ENCODE data around the gene TANC1. TPM values are rescaled to one million over a fixed set of nuclear protein-coding genes. Genes with fewer than 3 reads are reported as not detected.

Gene TANC1
- total and polyA plus RNA-seq, 2 of the 4 experiments (the other 2 are of a cell fraction) = 10.2 to 12.9 TPM

DNA sequence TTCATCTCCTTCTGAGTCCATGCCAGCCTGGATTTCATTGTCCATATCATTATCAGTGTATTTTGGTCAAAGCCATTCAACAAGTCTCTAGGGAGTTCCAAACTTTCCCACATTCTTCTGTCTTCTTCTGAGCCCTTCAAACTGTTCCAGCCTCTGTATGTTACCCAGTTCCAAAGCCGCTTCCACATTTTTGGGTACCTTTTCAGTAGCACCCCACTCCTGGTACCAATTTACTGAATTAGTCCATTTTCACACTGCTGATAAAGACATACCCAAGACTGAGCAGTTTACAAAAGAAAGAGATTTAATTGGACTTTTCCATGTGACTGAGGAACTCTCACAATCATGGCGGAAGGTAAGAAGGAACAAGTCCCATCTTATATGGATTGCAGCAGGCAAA is 47.4 kb downstream of the TANC1 start:
- WGBS, 2 experiments (ENCODE audit: extremely low coverage in 2 of 2, insufficient read length in 1 of 2) = no CpG with 5 or more reads among the region's 2 CpGs
- Histone ChIP-seq H3K23ac (ENCODE audit: low read depth, low read length) (no peak overlapping the region), H4K5ac (ENCODE audit: low read depth, low read length) (no peak overlapping the region), H3K27me3 (ENCODE audit: control insufficient read depth, insufficient read depth, low read length) (no peaks in the 10 kb centered on the region), H3K56ac (ENCODE audit: extremely low read depth, insufficient read depth, low read length) (no peak overlapping the region), H3K9me1 (ENCODE audit: insufficient read depth, low read length) (0 out of 2 replicates have a peak, but pooled peaks cover under 1% of the 10 kb centered on the region), H2BK15ac (ENCODE audit: low read depth, low read length) (no peak overlapping the region), H3K4me1 (ENCODE audit: control insufficient read depth, insufficient read depth, low read length) (no peaks in the 10 kb centered on the region), H2BK5ac (ENCODE audit: low read depth, low read length, poor library complexity, severe bottlenecking) (no peak overlapping the region), H2BK120ac (ENCODE audit: low read depth, low read length) (no peak overlapping the region), H4K8ac (ENCODE audit: low read depth in 2 of 2, low read length in 2 of 2) (no peak overlapping the region), H3K79me1 (ENCODE audit: low read depth in 1 of 2, low read length in 2 of 2) (peaks cover 29 to 34% of the 10 kb centered on the region in 2 experiments), H3K27ac (ENCODE audit: insufficient read depth, low read length) (no peak overlapping the region), H4K91ac (ENCODE audit: insufficient read depth, low read depth, low read length) (no peak overlapping the region), H3K9me3 (ENCODE audit: control insufficient read depth, insufficient read depth, low read length) (peaks cover 15% of the 10 kb centered on the region), H3K4me2 (ENCODE audit: low read depth, low read length) (no peak overlapping the region), H3K4me3 (ENCODE audit: insufficient read depth, low read depth, low read length) (no peak overlapping the region), H2AFZ (replicated peaks; ENCODE audit: low read length, poor library complexity) (no peak overlapping the region), H4K20me1 (ENCODE audit: insufficient read depth, low read length) (peaks cover 3% of the 10 kb centered on the region; the same call in 1 of the 2 replicates), H3K18ac (ENCODE audit: low read depth, low read length) (no peak overlapping the region), H2BK20ac (ENCODE audit: low read depth, low read length) (no peak overlapping the region), H3K4ac (ENCODE audit: low read depth, low read length) (no peak overlapping the region), H3K14ac (replicated peaks; ENCODE audit: low read depth, low read length) (no peak overlapping the region), H2AK5ac (ENCODE audit: low read depth, low read length) (no peak overlapping the region), H2AK9ac (replicated peaks; ENCODE audit: low read depth, low read length, poor library complexity) (no peak overlapping the region), H3K36me3 (ENCODE audit: control insufficient read depth, insufficient read depth, low read length) (peaks cover 11% of the 10 kb centered on the region; the same call in 1 of the 2 replicates), H3K9ac (ENCODE audit: low read depth, low read length) (no peak overlapping the region)
- intact Hi-C loops (cut with micrococcal nuclease) (no loop called here), in situ Hi-C loops (cut with MboI; ENCODE audit: low sequenced_read_pairs) (no loop called here), dilution Hi-C loops (cut with HindIII; ENCODE audit: low sequenced_read_pairs, unreplicated experiment) (no loop called here)
- DNase-seq (no peak), ATAC-seq (ENCODE audit: low read depth) (no peak)
- CTCF ChIA-PET = no interaction called here
- BruUV-seq (replicated peaks) = no TSS peak
- TF ChIP-seq POLR2A (IDR thresholded peaks at IDR 0.05; ENCODE audit: low read depth, low read length) = no peak
- TF ChIP-seq CTCF (conservative IDR thresholded peaks at IDR 0.05; ENCODE audit: low read depth, low read length) = no peak
- no peak for TF ChIP-seq RCOR1 (IDR thresholded peaks at IDR 0.05; ENCODE audit: insufficient replicate concordance, low read length)
- no peak for TF ChIP-seq MAFK (IDR thresholded peaks at IDR 0.05; ENCODE audit: low read depth, low read length)
- no peak for TF ChIP-seq NFE2L2 (IDR thresholded peaks at IDR 0.05; ENCODE audit: low read depth, low read length)
- TF ChIP-seq RAD21 (IDR thresholded peaks at IDR 0.05; ENCODE audit: low read length) = no peak
- no peak for TF ChIP-seq MAZ (IDR thresholded peaks at IDR 0.05; ENCODE audit: borderline replicate concordance, low read depth, low read length)
- no peak for TF ChIP-seq SMC3 (IDR thresholded peaks at IDR 0.05; ENCODE audit: low read depth, low read length)
- TF ChIP-seq BHLHE40 (IDR thresholded peaks at IDR 0.05; ENCODE audit: low read depth, low read length) = no peak
- TF ChIP-seq, protein P1, sequence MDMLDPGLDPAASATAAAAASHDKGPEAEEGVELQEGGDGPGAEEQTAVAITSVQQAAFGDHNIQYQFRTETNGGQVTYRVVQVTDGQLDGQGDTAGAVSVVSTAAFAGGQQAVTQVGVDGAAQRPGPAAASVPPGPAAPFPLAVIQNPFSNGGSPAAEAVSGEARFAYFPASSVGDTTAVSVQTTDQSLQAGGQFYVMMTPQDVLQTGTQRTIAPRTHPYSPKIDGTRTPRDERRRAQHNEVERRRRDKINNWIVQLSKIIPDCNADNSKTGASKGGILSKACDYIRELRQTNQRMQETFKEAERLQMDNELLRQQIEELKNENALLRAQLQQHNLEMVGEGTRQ (IDR thresholded peaks at IDR 0.05; ENCODE audit: low read depth, low read length) = no peak
- TF ChIP-seq MXI1 (IDR thresholded peaks at IDR 0.05; ENCODE audit: borderline replicate concordance, low read depth, low read length) = no peak
- TF ChIP-seq CEBPB (IDR thresholded peaks at IDR 0.05; ENCODE audit: low read depth, low read length) = no peak
- TF ChIP-seq RFX5 (IDR thresholded peaks at IDR 0.05; ENCODE audit: low read depth, low read length) = no peak
- no peak for TF ChIP-seq FOS (IDR thresholded peaks at IDR 0.05; ENCODE audit: low read depth, low read length)
- POLR2A ChIA-PET (ENCODE audit: unreplicated experiment) = no interaction called here

Measured in IMR-90 (cell line).